Measurements from ENCODE around the gene HMCN2. TPM values are rescaled to one million over a fixed set of nuclear protein-coding genes. Genes with fewer than 3 reads are reported as not detected.
A peak's percentile ranks its signal among the peaks of the same experiment; 100 is the strongest.

HMCN2 gene
- total and polyA plus RNA-seq, 2 experiments from 2014 or later: not detected

- no peaks in the 10 kb centered on the region for H3K9me3 ChIP-seq (ENCODE audit: low read depth)
- no peaks in the 10 kb centered on the region for H3F3A ChIP-seq (ENCODE audit: insufficient read depth)
- no peak overlapping the region for H2AFZ ChIP-seq
- no peak for TF ChIP-seq EZH2 (IDR thresholded peaks at IDR 0.05; ENCODE audit: insufficient read depth, poor library complexity, severe bottlenecking)
- no peak for TF ChIP-seq EZH2phosphoT487 (IDR thresholded peaks at IDR 0.05; ENCODE audit: insufficient read depth, low read depth)
- H3K79me2 ChIP-seq (ENCODE audit: insufficient read depth): no peaks in the 10 kb centered on the region
- peaks cover 10% of the 10 kb centered on the region for H3K4me1 ChIP-seq (ENCODE audit: insufficient read depth)
- WGBS, 2 experiments (ENCODE audit: low coverage in 1 of 2, low lambda C conversion rate in 2 of 2, missing lambda C conversion rate in 2 of 2): 55 to 68% methylated on average over 5 of the region's 5 CpGs
- no peaks in the 10 kb centered on the region for H3K36me3 ChIP-seq (ENCODE audit: low read depth)
- H3K4me3 ChIP-seq: no peak overlapping the region
- in situ Hi-C loops (cut with MboI): no loop called here
- H3K27ac ChIP-seq: peak overlapping the region; percentile 58; the same call in 1 of the 2 replicates
- no peak for DNase-seq
- H3K9me2 ChIP-seq (ENCODE audit: insufficient read depth): no peaks in the 10 kb centered on the region
- peak overlapping the region; percentile 30; the same call in 1 of the 2 replicates for H3K9ac ChIP-seq
- no peak overlapping the region for H3K4me2 ChIP-seq (ENCODE audit: unreplicated experiment)
- no peaks in the 10 kb centered on the region for H4K20me1 ChIP-seq (ENCODE audit: insufficient read depth)
- peaks cover 14% of the 10 kb centered on the region; the same call in 1 of the 2 replicates for H3K27me3 ChIP-seq (replicated peaks; ENCODE audit: insufficient read depth)
Observed at GRCh38 chr9:130300739-130301138, 35.2 kb downstream of the HMCN2 start.

- Histone ChIP-seq H3K79me2 (ENCODE audit: insufficient read depth) (no peaks in the 10 kb centered on the region), H3F3A (ENCODE audit: insufficient read depth) (no peaks in the 10 kb centered on the region), H3K9ac (peak overlapping the region; percentile 30), H3K4me2 (ENCODE audit: unreplicated experiment) (peak overlapping the region; percentile 44), H3K9me2 (ENCODE audit: insufficient read depth) (no peaks in the 10 kb centered on the region), H3K27me3 (replicated peaks; ENCODE audit: insufficient read depth) (peaks cover 14% of the 10 kb centered on the region; the same call in 1 of the 2 replicates), H3K36me3 (ENCODE audit: low read depth) (no peaks in the 10 kb centered on the region), H2AFZ (no peak overlapping the region), H3K27ac (peak overlapping the region; percentile 58), H3K9me3 (ENCODE audit: low read depth) (no peaks in the 10 kb centered on the region), H4K20me1 (ENCODE audit: insufficient read depth) (no peaks in the 10 kb centered on the region), H3K4me1 (ENCODE audit: insufficient read depth) (peaks cover 10% of the 10 kb centered on the region), H3K4me3 (no peak overlapping the region)
- in situ Hi-C loops (cut with MboI): no loop called here
- no peak for TF ChIP-seq EZH2phosphoT487 (IDR thresholded peaks at IDR 0.05; ENCODE audit: insufficient read depth, low read depth)
- no peak for TF ChIP-seq EZH2 (IDR thresholded peaks at IDR 0.05; ENCODE audit: insufficient read depth, poor library complexity, severe bottlenecking)
- DNase-seq: peak; percentile 91
- WGBS, 2 experiments (ENCODE audit: low coverage in 1 of 2, low lambda C conversion rate in 2 of 2, missing lambda C conversion rate in 2 of 2): 5 to 8% methylated on average over 16 to 18 of the region's 18 CpGs
Observed at GRCh38 chr9:130301483-130302286, 36.1 kb downstream of the HMCN2 start.

GRCh38 chr9:130302785-130303612, 37.4 kb downstream of the HMCN2 start:
- in situ Hi-C loops (cut with MboI): no loop called here
- 81 to 88% methylated on average over 23 of the region's 23 CpGs for WGBS, 2 experiments (ENCODE audit: low coverage in 1 of 2, low lambda C conversion rate in 2 of 2, missing lambda C conversion rate in 2 of 2)
- Histone ChIP-seq H3K27ac (no peak overlapping the region), H3K79me2 (ENCODE audit: insufficient read depth) (no peaks in the 10 kb centered on the region), H3K4me2 (ENCODE audit: unreplicated experiment) (no peak overlapping the region), H4K20me1 (ENCODE audit: insufficient read depth) (no peaks in the 10 kb centered on the region), H3K9me2 (ENCODE audit: insufficient read depth) (no peaks in the 10 kb centered on the region), H2AFZ (no peak overlapping the region), H3K4me1 (ENCODE audit: insufficient read depth) (peaks cover 10% of the 10 kb centered on the region), H3K9me3 (ENCODE audit: low read depth) (no peaks in the 10 kb centered on the region), H3K4me3 (no peak overlapping the region), H3F3A (ENCODE audit: insufficient read depth) (no peaks in the 10 kb centered on the region), H3K36me3 (ENCODE audit: low read depth) (no peaks in the 10 kb centered on the region), H3K27me3 (replicated peaks; ENCODE audit: insufficient read depth) (peaks cover 7% of the 10 kb centered on the region; the same call in 1 of the 2 replicates), H3K9ac (no peak overlapping the region)
- TF ChIP-seq EZH2phosphoT487 (IDR thresholded peaks at IDR 0.05; ENCODE audit: insufficient read depth, low read depth): no peak
- no peak for TF ChIP-seq EZH2 (IDR thresholded peaks at IDR 0.05; ENCODE audit: insufficient read depth, poor library complexity, severe bottlenecking)
- DNase-seq: no peak

GRCh38 chr9:130303613-130304055, 38.1 kb downstream of the HMCN2 start:
- no peak overlapping the region for H3K27ac ChIP-seq
- H3K9me2 ChIP-seq (ENCODE audit: insufficient read depth): no peaks in the 10 kb centered on the region
- in situ Hi-C loops (cut with MboI): no loop called here
- 67 to 76% methylated on average over 17 of the region's 17 CpGs for WGBS, 2 experiments (ENCODE audit: low coverage in 1 of 2, low lambda C conversion rate in 2 of 2, missing lambda C conversion rate in 2 of 2)
- H3K9ac ChIP-seq: no peak overlapping the region
- H3K36me3 ChIP-seq (ENCODE audit: low read depth): no peaks in the 10 kb centered on the region
- DNase-seq: no peak
- H3F3A ChIP-seq (ENCODE audit: insufficient read depth): no peaks in the 10 kb centered on the region
- H2AFZ ChIP-seq: no peak overlapping the region
- H3K4me1 ChIP-seq (ENCODE audit: insufficient read depth): peaks cover 10% of the 10 kb centered on the region
- H3K79me2 ChIP-seq (ENCODE audit: insufficient read depth): no peaks in the 10 kb centered on the region
- no peaks in the 10 kb centered on the region for H4K20me1 ChIP-seq (ENCODE audit: insufficient read depth)
- no peak for TF ChIP-seq EZH2phosphoT487 (IDR thresholded peaks at IDR 0.05; ENCODE audit: insufficient read depth, low read depth)
- no peak for TF ChIP-seq EZH2 (IDR thresholded peaks at IDR 0.05; ENCODE audit: insufficient read depth, poor library complexity, severe bottlenecking)
- no peak overlapping the region for H3K4me3 ChIP-seq
- no peaks in the 10 kb centered on the region for H3K9me3 ChIP-seq (ENCODE audit: low read depth)
- H3K4me2 ChIP-seq (ENCODE audit: unreplicated experiment): no peak overlapping the region
- H3K27me3 ChIP-seq (replicated peaks; ENCODE audit: insufficient read depth): peaks cover 7% of the 10 kb centered on the region; the same call in 1 of the 2 replicates

Measured in GM23248 (cell line).